ENCODE data around the gene OXLD1. TPM values are rescaled to one million over a fixed set of nuclear protein-coding genes. Genes with fewer than 3 reads are reported as not detected.
A peak's percentile ranks its signal among the peaks of the same experiment; 100 is the strongest.

Gene OXLD1
- total RNA-seq, 4 donors from 2014 or later: 15.5 to 32.2 (median 22.2) TPM

GRCh38 chr17:81706232-81706611, 39.8 kb upstream of the OXLD1 start:
- DNase-seq (no peak), ATAC-seq (no peak)
- in situ Hi-C loops (cut with MboI; ENCODE audit: low sequenced_read_pairs in 4 of 4): no loop called here
- H3K27ac ChIP-seq: no peak overlapping the region
- H3K4me3 ChIP-seq: no peak overlapping the region
- H3K27me3 ChIP-seq: no peaks in the 10 kb centered on the region
- H3K4me1 ChIP-seq: peaks cover 33 to 43% of the 10 kb centered on the region in 2 donors
- intact Hi-C loops (cut with DNase I; ENCODE audit: low total_unique reads): no loop called here
- TF ChIP-seq CTCF (IDR thresholded peaks at IDR 0.05 in 4 of 5, conservative IDR thresholded peaks at IDR 0.05 in 1 of 5): no peak
- TF ChIP-seq POLR2A (IDR thresholded peaks at IDR 0.05): no peak
- H3K36me3 ChIP-seq: peaks cover 0 to 31% of the 10 kb centered on the region in 2 donors
- no peaks in the 10 kb centered on the region for H3K9me3 ChIP-seq

- in situ Hi-C loops (cut with MboI; ENCODE audit: low sequenced_read_pairs in 4 of 4) (no loop called here), intact Hi-C loops (cut with DNase I; ENCODE audit: low total_unique reads) (no loop called here)
- no peak for DNase-seq
- H3K27ac ChIP-seq: no peak overlapping the region
- no peak for ATAC-seq
- no peaks in the 10 kb centered on the region for H3K27me3 ChIP-seq
- no peak overlapping the region for H3K4me3 ChIP-seq
- no peaks in the 10 kb centered on the region for H3K9me3 ChIP-seq
- H3K36me3 ChIP-seq: peaks cover 0 to 36% of the 10 kb centered on the region in 2 donors
- TF ChIP-seq CTCF (IDR thresholded peaks at IDR 0.05 in 4 of 5, conservative IDR thresholded peaks at IDR 0.05 in 1 of 5): no peak
- TF ChIP-seq POLR2A (IDR thresholded peaks at IDR 0.05): no peak
- peaks cover 32 to 41% of the 10 kb centered on the region in 2 donors for H3K4me1 ChIP-seq
Observed at GRCh38 chr17:81705518-81706231, 39.3 kb upstream of the OXLD1 start.

- H3K4me3 ChIP-seq: peak overlapping the region; percentile 93 to 96 (median 94)
- H3K4me1 ChIP-seq: peaks cover 26 to 32% of the 10 kb centered on the region in 2 donors
- H3K27ac ChIP-seq: peak overlapping the region; percentile 95 to 99 (median 98)
- in situ Hi-C loops (cut with MboI; ENCODE audit: low sequenced_read_pairs in 4 of 4) (no loop called here), intact Hi-C loops (cut with DNase I; ENCODE audit: low total_unique reads) (no loop called here)
- DNase-seq: no peak
- ATAC-seq: peak; percentile 9 to 26
- H3K27me3 ChIP-seq: no peaks in the 10 kb centered on the region
- no peaks in the 10 kb centered on the region for H3K9me3 ChIP-seq
- TF ChIP-seq CTCF (IDR thresholded peaks at IDR 0.05 in 4 of 5, conservative IDR thresholded peaks at IDR 0.05 in 1 of 5): no peak
- no peak for TF ChIP-seq POLR2A (IDR thresholded peaks at IDR 0.05)
- H3K36me3 ChIP-seq: peaks cover 0 to 49% of the 10 kb centered on the region in 2 donors
Observed at GRCh38 chr17:81703747-81704654, 37.6 kb upstream of the OXLD1 start.

GRCh38 chr17:81702934-81703746, 36.7 kb upstream of the OXLD1 start, which contains the start of gene MRPL12:
Gene MRPL12 (plus strand): TSS chr17:81703367. CDS start chr17:81703502, 135 bp downstream.
- Histone ChIP-seq H3K27ac (peak within 1 kb of the TSS; percentile 95 to 99 (median 98)), H3K36me3 (peaks cover 0 to 58% of the 10 kb centered on the region in 2 donors), H3K4me1 (peaks cover 26 to 35% of the 10 kb centered on the region in 2 donors), H3K27me3 (no peaks in the 10 kb centered on the region), H3K9me3 (no peaks in the 10 kb centered on the region), H3K4me3 (peak within 1 kb of the TSS; percentile 93 to 96 (median 94))
- DNase-seq (peak; percentile 89 to 90), ATAC-seq (peak; percentile 97)
- TF ChIP-seq POLR2A (IDR thresholded peaks at IDR 0.05): peak; percentile 94
- TF ChIP-seq CTCF (IDR thresholded peaks at IDR 0.05 in 4 of 5, conservative IDR thresholded peaks at IDR 0.05 in 1 of 5): peak in 4 of 5 experiments; percentile 10 to 40 (median 28)
- intact Hi-C loops (cut with DNase I; ENCODE audit: low total_unique reads): no loop called here
- in situ Hi-C loops (cut with MboI; ENCODE audit: low sequenced_read_pairs in 4 of 4): no loop called here

Data from gastrocnemius medialis (tissue), 4 donors.